ENCODE measurements around the gene GIT2. TPM values are rescaled to one million over a fixed set of nuclear protein-coding genes. Genes with fewer than 3 reads are reported as not detected.
A peak's percentile ranks its signal among the peaks of the same experiment; 100 is the strongest.

The GIT2 gene
- total RNA-seq, 4 donors from 2014 or later = 36.8 to 52.8 (median 42.3) TPM

- no peak for TF ChIP-seq POLR2A (IDR thresholded peaks at IDR 0.05)
- no peak for TF ChIP-seq CTCF (IDR thresholded peaks at IDR 0.05)
- TF ChIP-seq POLR2AphosphoS5 (IDR thresholded peaks at IDR 0.05) = no peak
- no peak for TF ChIP-seq EP300 (IDR thresholded peaks at IDR 0.05)
- no peak for ATAC-seq
- no peaks in the 10 kb centered on the region for H3K9me3 ChIP-seq
- 91 to 100% methylated on average over 1 of the region's 1 CpG for WGBS, 2 donors (ENCODE audit: low coverage in 1 of 2)
- no peak overlapping the region for H3K4me3 ChIP-seq
- no peaks in the 10 kb centered on the region for H3K27me3 ChIP-seq
- H3K27ac ChIP-seq = peak overlapping the region in 1 of 4 donors; percentile 2
- peaks cover 0 to 98% of the 10 kb centered on the region in 2 donors for H3K36me3 ChIP-seq
- H3K4me1 ChIP-seq = peaks cover 0 to 12% (median 0%) of the 10 kb centered on the region in 3 donors
Measured at GRCh38 chr12:109963330-109963729, 32.8 kb downstream of the GIT2 start.

GRCh38 chr12:109962398-109962797 lies 33.8 kb downstream of the GIT2 start:
- no peak overlapping the region for H3K4me3 ChIP-seq
- H3K27me3 ChIP-seq = no peaks in the 10 kb centered on the region
- peaks cover 0 to 98% of the 10 kb centered on the region in 2 donors for H3K36me3 ChIP-seq
- ATAC-seq = no peak
- WGBS, 2 donors (ENCODE audit: low coverage in 1 of 2) = 55 to 83% methylated on average over 3 of the region's 3 CpGs
- H3K27ac ChIP-seq = no peak overlapping the region
- no peaks in the 10 kb centered on the region for H3K9me3 ChIP-seq
- H3K4me1 ChIP-seq = peaks cover 0 to 12% (median 0%) of the 10 kb centered on the region in 3 donors
- no peak for TF ChIP-seq POLR2AphosphoS5 (IDR thresholded peaks at IDR 0.05)
- TF ChIP-seq EP300 (IDR thresholded peaks at IDR 0.05) = no peak
- no peak for TF ChIP-seq POLR2A (IDR thresholded peaks at IDR 0.05)
- TF ChIP-seq CTCF (IDR thresholded peaks at IDR 0.05) = no peak

GRCh38 chr12:109961612-109962011 lies 34.6 kb downstream of the GIT2 start:
- Histone ChIP-seq H3K4me1 (peaks cover 0 to 12% (median 0%) of the 10 kb centered on the region in 3 donors), H3K4me3 (no peak overlapping the region), H3K27me3 (no peaks in the 10 kb centered on the region), H3K36me3 (peaks cover 0 to 98% of the 10 kb centered on the region in 2 donors), H3K9me3 (no peaks in the 10 kb centered on the region), H3K27ac (peak overlapping the region in 1 of 4 donors; percentile 19)
- 63 to 83% methylated on average over 6 of the region's 6 CpGs for WGBS, 2 donors (ENCODE audit: low coverage in 1 of 2)
- TF ChIP-seq CTCF (IDR thresholded peaks at IDR 0.05) (no peak), POLR2AphosphoS5 (IDR thresholded peaks at IDR 0.05) (no peak), POLR2A (IDR thresholded peaks at IDR 0.05) (no peak), EP300 (IDR thresholded peaks at IDR 0.05) (no peak)
- no peak for ATAC-seq

- no peak for ATAC-seq
- no peak for TF ChIP-seq CTCF (IDR thresholded peaks at IDR 0.05)
- TF ChIP-seq POLR2A (IDR thresholded peaks at IDR 0.05) = no peak
- no peak for TF ChIP-seq EP300 (IDR thresholded peaks at IDR 0.05)
- TF ChIP-seq POLR2AphosphoS5 (IDR thresholded peaks at IDR 0.05) = no peak
- peak overlapping the region in 1 of 4 donors; percentile 19 for H3K27ac ChIP-seq
- peaks cover 0 to 98% of the 10 kb centered on the region in 2 donors for H3K36me3 ChIP-seq
- peaks cover 0 to 12% (median 0%) of the 10 kb centered on the region in 3 donors for H3K4me1 ChIP-seq
- no peaks in the 10 kb centered on the region for H3K27me3 ChIP-seq
- H3K9me3 ChIP-seq = no peaks in the 10 kb centered on the region
- H3K4me3 ChIP-seq = no peak overlapping the region
- 68 to 84% methylated on average over 9 to 12 of the region's 14 CpGs for WGBS, 2 donors (ENCODE audit: low coverage in 1 of 2)
Measured at GRCh38 chr12:109961201-109961600, 35.0 kb downstream of the GIT2 start.

GRCh38 chr12:109959411-109960093 lies 36.6 kb downstream of the GIT2 start:
- H3K36me3 ChIP-seq = peaks cover 0 to 98% of the 10 kb centered on the region in 2 donors
- ATAC-seq = no peak

More at GRCh38 chr12:109959411-109960093, 36.6 kb downstream of the GIT2 start:
- Histone ChIP-seq H3K9me3 (no peaks in the 10 kb centered on the region), H3K4me1 (peaks cover 0 to 12% (median 0%) of the 10 kb centered on the region in 3 donors), H3K27me3 (no peaks in the 10 kb centered on the region), H3K4me3 (no peak overlapping the region), H3K27ac (no peak overlapping the region)
- TF ChIP-seq POLR2A (IDR thresholded peaks at IDR 0.05) = no peak
- TF ChIP-seq CTCF (IDR thresholded peaks at IDR 0.05) = no peak
- TF ChIP-seq EP300 (IDR thresholded peaks at IDR 0.05) = no peak
- TF ChIP-seq POLR2AphosphoS5 (IDR thresholded peaks at IDR 0.05) = no peak
- WGBS, 2 donors (ENCODE audit: low coverage in 1 of 2) = 93 to 95% methylated on average over 7 to 8 of the region's 8 CpGs
